ENCODE measurements around the gene INHBE. TPM values are rescaled to one million over a fixed set of nuclear protein-coding genes. Genes with fewer than 3 reads are reported as not detected.

INHBE gene
- total RNA-seq, 1 experiment from 2014 or later: 10.1 TPM

GRCh38 chr12:57434517-57435223 is 20.4 kb upstream of the INHBE start, which contains the start of gene INHBC:
INHBC (plus strand) TSS chr12:57434784; CDS start chr12:57434887, 103 bp downstream.
- H2BK15ac ChIP-seq (ENCODE audit: low read depth, low read length): no peak within 1 kb of the TSS
- Mint-ChIP-seq H3K27ac (peak within 1 kb of the TSS in 1 of 3 experiments; percentile 23; a peak in 3 of 7 replicates), H3K9me3 (no peaks in the 10 kb centered on the region; a peak in 1 of 5 replicates)

More at GRCh38 chr12:57434517-57435223, 20.4 kb upstream of the INHBE start, which contains the start of gene INHBC:
- Histone ChIP-seq H3K23ac (ENCODE audit: insufficient read length, low read depth, low read length) (no peak within 1 kb of the TSS), H2BK20ac (ENCODE audit: low read depth, low read length, poor library complexity, severe bottlenecking) (no peak within 1 kb of the TSS), H4K8ac (replicated peaks; ENCODE audit: insufficient read length, low read depth, low read length) (no peak within 1 kb of the TSS), H2BK5ac (ENCODE audit: insufficient read length, low read length) (no peak within 1 kb of the TSS), H3K56ac (ENCODE audit: insufficient read length, low read depth, low read length) (no peak within 1 kb of the TSS), H3K9me3 (ENCODE audit: control insufficient read depth, low read depth, low read length) (no peaks in the 10 kb centered on the region), H3K79me2 (ENCODE audit: insufficient read depth, low read length) (no peaks in the 10 kb centered on the region), H2BK120ac (ENCODE audit: low read depth, low read length, poor library complexity, severe bottlenecking) (no peak within 1 kb of the TSS), H3K27me3 (ENCODE audit: insufficient read depth, low read length) (no peaks in the 10 kb centered on the region), H3K4me2 (ENCODE audit: insufficient read depth, insufficient read length, low read length) (no peak within 1 kb of the TSS), H2AFZ (ENCODE audit: low read length) (no peak within 1 kb of the TSS), H3T11ph (ENCODE audit: low read length) (no peak within 1 kb of the TSS), H4K5ac (ENCODE audit: insufficient read length, low read depth, low read length) (no peak within 1 kb of the TSS), H3K4ac (ENCODE audit: low read depth, low read length) (no peak within 1 kb of the TSS), H4K20me1 (ENCODE audit: control insufficient read depth, insufficient read depth, insufficient read length) (no peaks in the 10 kb centered on the region), H3K9ac (ENCODE audit: extremely low read depth, insufficient read length, low read length) (no peak within 1 kb of the TSS), H2AK5ac (ENCODE audit: insufficient read length, low read length) (no peak within 1 kb of the TSS), H3K27ac (ENCODE audit: insufficient read length, low read depth, low read length) (no peak within 1 kb of the TSS), H3K23me2 (ENCODE audit: insufficient read length, low read depth, low read length, poor library complexity, severe bottlenecking) (peaks cover 8% of the 10 kb centered on the region), H4K91ac (ENCODE audit: insufficient read length, low read depth, low read length) (no peak within 1 kb of the TSS), H3K18ac (ENCODE audit: insufficient read length, low read depth, low read length) (no peak within 1 kb of the TSS), H3K14ac (ENCODE audit: insufficient read depth, low read length) (no peak within 1 kb of the TSS), H3K4me1 (ENCODE audit: insufficient read depth, low read length) (no peaks in the 10 kb centered on the region), H2BK12ac (ENCODE audit: insufficient read length, low read depth, low read length) (no peak within 1 kb of the TSS), H3K79me1 (ENCODE audit: insufficient read depth, low read depth, low read length, poor library complexity, severe bottlenecking) (no peaks in the 10 kb centered on the region)
- Mint-ChIP-seq H3K36me3 (ENCODE audit: insufficient read depth in 1 of 3, low read depth in 3 of 3) (no peaks in the 10 kb centered on the region; a peak in 1 of 7 replicates), H3K4me1 (peaks cover 15 to 27% of the 10 kb centered on the region in 2 experiments), H3K27me3 (ENCODE audit: low read depth) (no peaks in the 10 kb centered on the region; the same call in 1 of the 2 replicates), H3K4me3 (no peak within 1 kb of the TSS)
- no peak for DNase-seq
- no peak for TF ChIP-seq CTCF (conservative IDR thresholded peaks at IDR 0.05)
- WGBS (ENCODE audit: extremely low coverage, insufficient read length, low lambda C conversion rate): no CpG with 5 or more reads among the region's 8 CpGs

Measured in H9 (cell line).